Smooth muscle cell (in vitro differentiated cells): ENCODE measurements around the gene CANT1. TPM values are rescaled to one million over a fixed set of nuclear protein-coding genes. Genes with fewer than 3 reads are reported as not detected.

Experiments used
- DNase-seq: peaks from one replicate; lab custom pipeline; 2025; ENCODE audit not compliant: unreplicated experiment; lab: John Stamatoyannopoulos, UW
- H2AFZ ChIP-seq: fragments of 200-600 bp; sonication (generic); 2 replicates; pipeline ENCODE4 v1.6.0; 2016; ENCODE audit warnings: antibody characterized with exemption, low read depth, mild to moderate bottlenecking
- H3F3A ChIP-seq: fragments of 200-600 bp; sonication (generic); 2 replicates; pipeline ENCODE4 v1.6.0; 2017; ENCODE audit warnings: antibody characterized with exemption, low read depth
- H3K27ac ChIP-seq: fragments of 200-600 bp; sonication (generic); 2 replicates; pipeline ENCODE4 v1.5.1; 2016; ENCODE audit warnings: low read depth, mild to moderate bottlenecking
- H3K27me3 ChIP-seq: fragments of 200-600 bp; sonication (generic); 2 replicates; pipeline ENCODE4 v1.6.1; 2016; ENCODE audit warnings: low read depth, mild to moderate bottlenecking
- H3K36me3 ChIP-seq: fragments of 200-600 bp; sonication (generic); 2 replicates; pipeline ENCODE4 v1.5.1; 2016; ENCODE audit warnings: low read depth
- H3K4me1 ChIP-seq: fragments of 200-600 bp; sonication (generic); 2 replicates; pipeline ENCODE4 v1.5.1; 2016; ENCODE audit warnings: low read depth
- H3K4me2 ChIP-seq: fragments of 200-600 bp; sonication (generic); 2 replicates; pipeline ENCODE4 v1.6.0; 2016; ENCODE audit warnings: mild to moderate bottlenecking
- H3K4me3 ChIP-seq: fragments of 200-600 bp; sonication (generic); 2 replicates; pipeline ENCODE4 v1.5.1; 2016; ENCODE audit warnings: mild to moderate bottlenecking
- H3K79me2 ChIP-seq: fragments of 200-600 bp; sonication (generic); 2 replicates; pipeline ENCODE4 v1.6.0; 2016; ENCODE audit warnings: low read depth, mild to moderate bottlenecking
- H3K9ac ChIP-seq: fragments of 200-600 bp; sonication (generic); 2 replicates; pipeline ENCODE4 v1.6.0; 2016; ENCODE audit warnings: low read depth
- H3K9me3 ChIP-seq: fragments of 200-600 bp; sonication (generic); replicated peaks from 2 replicates; pipeline ENCODE4 v1.5.1; 2016; ENCODE audit warnings: low read depth
- H4K20me1 ChIP-seq: fragments of 200-600 bp; sonication (generic); 2 replicates; pipeline ENCODE4 v1.6.0; 2016; ENCODE audit warnings: low read depth
- WGBS: methylation state at CpG from one replicate; pipeline ENCODE4 v1.1.7; 2016; ENCODE audit warnings: low lambda C conversion rate; 5-methylcytosine and 5-hydroxymethylcytosine counted together
- polyA plus RNA-seq: library from polyadenylated mRNA; unstranded; fragments of >200 nt; fragmentation: Nextera tagmentation; extraction: Ambion mirVana; gene quantifications from 2 replicates; pipeline ENCODE4 v1.2.1, GENCODE V29; 2016
- total RNA-seq: library from RNA; depleted of rRNA; stranded (reverse); fragments of >200 nt; gene quantifications from 2 replicates; pipeline ENCODE4 v1.2.3, GENCODE V29; 2014
- TF ChIP-seq, protein P1 (sequence below): fragments of 200-600 bp; sonication (generic); IDR thresholded peaks from 2 replicates; pipeline ENCODE4 v1.5.1; 2017; ENCODE audit warnings: borderline replicate concordance, mild to moderate bottlenecking, antibody characterized with exemption; ENCODE audit not compliant: insufficient read depth, poor library complexity, severe bottlenecking

Gene CANT1
- total and polyA plus RNA-seq, 2 experiments from 2014 or later: 38.3 to 42.1 TPM

DNA sequence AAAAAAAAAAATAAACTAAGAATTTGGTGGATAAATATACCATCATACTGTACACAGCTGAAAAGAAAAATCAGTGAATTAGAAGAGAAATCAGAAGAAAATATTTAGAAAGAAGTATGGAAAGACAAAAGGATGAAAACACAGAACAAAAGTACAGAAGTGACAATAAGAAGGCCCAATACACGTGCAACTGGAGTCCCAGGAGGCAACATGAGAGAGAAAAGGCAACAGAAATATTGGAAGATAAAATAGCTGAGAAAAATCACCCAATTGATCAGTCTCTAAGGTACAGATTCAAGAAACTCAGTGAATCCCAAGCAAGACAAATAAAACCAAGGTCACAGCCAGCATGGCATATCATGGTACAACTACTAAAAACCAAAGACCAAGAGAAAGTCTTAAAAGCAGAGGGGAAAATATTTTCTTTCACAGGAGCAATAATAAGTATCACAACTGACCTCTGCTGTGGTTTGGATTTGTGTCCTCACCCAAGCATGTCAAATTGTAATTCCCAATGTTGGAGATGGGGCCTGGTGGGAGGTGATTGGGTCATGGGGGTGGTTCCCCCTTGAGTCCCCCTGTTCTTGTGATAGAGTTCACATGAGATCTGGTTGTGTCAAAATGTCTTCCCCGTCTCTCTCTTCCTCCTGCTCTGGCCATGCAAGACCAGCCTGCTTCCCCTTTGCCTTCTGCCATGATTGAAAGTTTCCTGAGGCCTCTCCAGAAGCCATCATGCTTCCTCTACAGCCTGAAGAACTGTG lies 44.8 kb upstream of the CANT1 start:
- no peaks in the 10 kb centered on the region for H3K4me1 ChIP-seq
- no peak overlapping the region for H3K4me3 ChIP-seq
- no peaks in the 10 kb centered on the region for H3F3A ChIP-seq
- no peak overlapping the region for H3K9ac ChIP-seq
- H2AFZ ChIP-seq: no peak overlapping the region
- TF ChIP-seq, protein P1, sequence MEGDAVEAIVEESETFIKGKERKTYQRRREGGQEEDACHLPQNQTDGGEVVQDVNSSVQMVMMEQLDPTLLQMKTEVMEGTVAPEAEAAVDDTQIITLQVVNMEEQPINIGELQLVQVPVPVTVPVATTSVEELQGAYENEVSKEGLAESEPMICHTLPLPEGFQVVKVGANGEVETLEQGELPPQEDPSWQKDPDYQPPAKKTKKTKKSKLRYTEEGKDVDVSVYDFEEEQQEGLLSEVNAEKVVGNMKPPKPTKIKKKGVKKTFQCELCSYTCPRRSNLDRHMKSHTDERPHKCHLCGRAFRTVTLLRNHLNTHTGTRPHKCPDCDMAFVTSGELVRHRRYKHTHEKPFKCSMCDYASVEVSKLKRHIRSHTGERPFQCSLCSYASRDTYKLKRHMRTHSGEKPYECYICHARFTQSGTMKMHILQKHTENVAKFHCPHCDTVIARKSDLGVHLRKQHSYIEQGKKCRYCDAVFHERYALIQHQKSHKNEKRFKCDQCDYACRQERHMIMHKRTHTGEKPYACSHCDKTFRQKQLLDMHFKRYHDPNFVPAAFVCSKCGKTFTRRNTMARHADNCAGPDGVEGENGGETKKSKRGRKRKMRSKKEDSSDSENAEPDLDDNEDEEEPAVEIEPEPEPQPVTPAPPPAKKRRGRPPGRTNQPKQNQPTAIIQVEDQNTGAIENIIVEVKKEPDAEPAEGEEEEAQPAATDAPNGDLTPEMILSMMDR: no peak
- H4K20me1 ChIP-seq: no peaks in the 10 kb centered on the region
- peaks cover 7% of the 10 kb centered on the region for H3K9me3 ChIP-seq
- no peak overlapping the region for H3K4me2 ChIP-seq
- no peak overlapping the region for H3K27ac ChIP-seq
- DNase-seq: no peak
- H3K79me2 ChIP-seq: no peaks in the 10 kb centered on the region
- H3K27me3 ChIP-seq: no peaks in the 10 kb centered on the region
- 65% methylated on average over 2 of the region's 2 CpGs for WGBS
- no peaks in the 10 kb centered on the region for H3K36me3 ChIP-seq

DNA sequence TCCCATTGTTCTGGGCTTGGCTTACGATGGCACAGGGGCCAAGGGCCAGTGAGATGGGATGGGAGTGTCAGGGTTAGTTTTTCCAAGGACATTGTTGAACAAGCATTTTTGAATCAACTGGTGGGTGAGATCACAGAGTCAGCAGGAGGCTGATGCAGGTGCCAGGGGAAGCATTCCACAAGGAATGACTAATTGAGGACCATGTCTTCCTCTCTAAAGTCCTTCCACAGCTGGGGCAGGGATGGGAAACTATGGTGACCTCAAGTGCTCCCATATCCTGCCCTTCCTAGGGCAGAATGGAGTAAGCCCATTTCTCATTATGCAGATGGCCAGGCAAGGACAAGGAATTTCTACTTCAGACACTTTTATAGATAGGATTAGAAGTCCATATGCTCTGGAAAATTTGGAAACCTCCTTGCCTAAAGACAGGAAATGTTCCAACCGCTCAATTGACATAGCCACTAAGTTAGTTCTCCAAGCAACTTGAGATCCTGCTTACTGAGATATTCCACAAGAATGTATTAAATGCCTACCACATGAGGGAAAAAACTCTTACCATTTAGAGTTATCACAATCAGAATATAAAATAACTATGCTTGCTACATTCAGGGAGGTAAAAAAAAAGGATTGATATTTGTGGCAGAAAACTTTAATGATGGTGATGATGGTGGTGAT lies 43.8 kb upstream of the CANT1 start:
- DNase-seq: no peak
- no peak overlapping the region for H3K4me2 ChIP-seq

DNA sequence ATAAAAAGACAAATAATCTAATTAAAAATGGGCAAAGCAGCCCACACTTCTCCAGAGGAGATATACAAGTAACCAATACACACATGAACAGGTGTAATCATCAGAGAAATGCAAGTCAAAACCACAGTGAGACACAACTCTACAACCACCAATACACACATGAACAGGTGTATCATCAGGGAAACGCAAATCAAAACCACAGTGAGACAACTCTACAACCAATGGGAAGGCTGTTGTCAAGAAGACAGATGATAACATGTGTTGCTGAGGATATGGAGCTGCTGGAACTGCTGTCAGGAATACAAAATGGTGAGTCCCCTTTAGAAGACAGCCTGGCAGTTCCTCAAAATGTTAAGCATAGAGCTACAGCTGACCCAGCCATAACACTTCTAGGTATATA lies 42.6 kb upstream of the CANT1 start:
- H3K27ac ChIP-seq: no peak overlapping the region
- WGBS: 77% methylated on average over 1 of the region's 1 CpG
- no peaks in the 10 kb centered on the region for H3F3A ChIP-seq
- H3K4me1 ChIP-seq: peaks cover 6% of the 10 kb centered on the region
- H3K79me2 ChIP-seq: no peaks in the 10 kb centered on the region
- no peaks in the 10 kb centered on the region for H3K27me3 ChIP-seq
- DNase-seq: no peak
- H3K4me2 ChIP-seq: no peak overlapping the region
- no peaks in the 10 kb centered on the region for H4K20me1 ChIP-seq
- no peaks in the 10 kb centered on the region for H3K36me3 ChIP-seq
- H3K9me3 ChIP-seq: peaks cover 7% of the 10 kb centered on the region
- H3K9ac ChIP-seq: no peak overlapping the region
- TF ChIP-seq, protein P1: no peak
- H3K4me3 ChIP-seq: no peak overlapping the region
- H2AFZ ChIP-seq: no peak overlapping the region

More for the DNA sequence above, 43.8 kb upstream of the CANT1 start:
- 86% methylated on average over 2 of the region's 2 CpGs for WGBS
- no peaks in the 10 kb centered on the region for H3F3A ChIP-seq
- H3K9ac ChIP-seq: no peak overlapping the region
- no peaks in the 10 kb centered on the region for H3K79me2 ChIP-seq
- TF ChIP-seq, protein P1: no peak
- no peaks in the 10 kb centered on the region for H4K20me1 ChIP-seq
- peaks cover 7% of the 10 kb centered on the region for H3K9me3 ChIP-seq
- no peaks in the 10 kb centered on the region for H3K27me3 ChIP-seq
- H3K36me3 ChIP-seq: no peaks in the 10 kb centered on the region
- no peak overlapping the region for H3K4me3 ChIP-seq
- H2AFZ ChIP-seq: no peak overlapping the region
- H3K4me1 ChIP-seq: peaks cover 5% of the 10 kb centered on the region
- H3K27ac ChIP-seq: no peak overlapping the region
